Measurements from ENCODE around the gene HPSE. TPM values are rescaled to one million over a fixed set of nuclear protein-coding genes. Genes with fewer than 3 reads are reported as not detected.

The HPSE gene
- total RNA-seq, 4 donors from 2014 or later: 0.42 to 1.5 (median 0.88) TPM

DNA sequence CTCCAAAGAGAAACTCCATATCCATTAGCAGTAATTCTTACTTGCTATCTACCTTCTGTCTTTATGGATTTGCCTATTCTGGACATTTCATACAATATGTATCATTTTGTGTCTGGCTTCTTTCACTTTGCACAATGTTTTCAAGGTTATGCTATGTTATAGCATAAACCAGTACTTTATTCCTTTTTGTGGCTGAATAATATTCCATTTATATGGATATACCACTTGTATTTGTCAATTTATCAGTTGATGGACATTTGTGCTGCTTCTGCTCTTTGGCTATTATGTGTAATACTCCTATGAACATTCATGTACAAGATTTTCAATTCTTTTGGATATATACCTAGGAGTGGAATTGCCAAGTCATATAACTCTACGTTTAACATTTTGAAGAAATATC is 18.9 kb upstream of the HPSE start:
- TF ChIP-seq CTCF (IDR thresholded peaks at IDR 0.05): no peak
- no peak for TF ChIP-seq POLR2A (IDR thresholded peaks at IDR 0.05; ENCODE audit: low read depth)
- TF ChIP-seq POLR2AphosphoS5 (IDR thresholded peaks at IDR 0.05): no peak
- TF ChIP-seq EP300 (IDR thresholded peaks at IDR 0.05): no peak
- peaks cover 0 to 7% (median 3%) of the 10 kb centered on the region in 4 donors for H3K4me1 ChIP-seq
- H3K9me3 ChIP-seq: peaks cover 0 to 11% (median 0%) of the 10 kb centered on the region in 4 donors
- DNase-seq (ENCODE audit: extremely low spot score): no peak
- no peak overlapping the region for H3K4me3 ChIP-seq
- H3K36me3 ChIP-seq: no peaks in the 10 kb centered on the region
- no peak overlapping the region for H3K27ac ChIP-seq (replicated peaks in 1 of 4)
- intact Hi-C loops (cut with DNase I): no loop called here
- 94% methylated on average over 1 of the region's 1 CpG for WGBS
- H3K27me3 ChIP-seq: no peaks in the 10 kb centered on the region

DNA sequence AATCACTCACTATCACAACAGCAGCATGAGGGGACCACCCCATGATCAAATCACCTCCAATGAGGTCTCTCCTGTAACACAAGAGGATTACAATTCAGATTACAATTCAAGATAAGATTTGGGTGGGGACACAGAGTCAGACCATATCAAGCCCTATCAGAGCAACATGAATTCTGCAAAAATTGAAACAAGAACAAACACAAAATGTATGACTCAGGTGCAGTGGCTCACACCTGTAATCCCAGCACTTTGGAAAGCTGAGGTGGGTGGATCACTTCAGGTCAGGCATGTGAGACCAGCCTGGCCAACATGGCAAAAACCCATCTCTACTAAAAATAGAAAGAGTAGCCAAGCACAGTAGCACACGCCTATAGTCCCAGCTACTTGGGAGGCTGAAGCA is 13.4 kb upstream of the HPSE start:
- no peak for DNase-seq (ENCODE audit: extremely low spot score)
- no peaks in the 10 kb centered on the region for H3K36me3 ChIP-seq
- no peak overlapping the region for H3K27ac ChIP-seq (replicated peaks in 1 of 4)
- WGBS: 83% methylated on average over 1 of the region's 1 CpG
- TF ChIP-seq EP300 (IDR thresholded peaks at IDR 0.05): no peak
- no peaks in the 10 kb centered on the region for H3K27me3 ChIP-seq
- no peak overlapping the region for H3K4me3 ChIP-seq
- no peaks in the 10 kb centered on the region for H3K9me3 ChIP-seq
- no peaks in the 10 kb centered on the region for H3K4me1 ChIP-seq
- intact Hi-C loops (cut with DNase I): no loop called here

DNA sequence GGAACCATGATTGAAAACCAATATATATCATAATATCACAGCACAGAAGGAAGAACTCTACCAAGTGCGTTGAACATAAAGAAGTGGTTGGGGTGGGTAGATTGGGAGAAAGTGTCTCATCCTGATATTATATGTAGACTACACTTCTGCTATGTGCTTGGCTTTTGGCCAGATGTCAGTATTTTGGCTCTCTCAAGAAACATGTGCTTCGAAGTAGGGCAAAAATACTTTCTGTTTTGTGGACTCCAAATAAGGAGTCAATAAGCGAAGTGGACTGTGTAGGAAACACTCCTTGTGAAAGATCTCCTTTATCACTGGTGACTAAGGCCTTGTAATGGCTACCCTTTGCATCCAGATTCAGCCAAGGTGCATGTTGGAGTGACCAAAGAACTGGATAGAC is 7.8 kb upstream of the HPSE start:
- no peak for DNase-seq (ENCODE audit: extremely low spot score)
- TF ChIP-seq POLR2A (IDR thresholded peaks at IDR 0.05; ENCODE audit: low read depth) (no peak), CTCF (IDR thresholded peaks at IDR 0.05) (no peak), EP300 (IDR thresholded peaks at IDR 0.05) (no peak), POLR2AphosphoS5 (IDR thresholded peaks at IDR 0.05) (no peak)
- Histone ChIP-seq H3K4me3 (no peak overlapping the region), H3K27me3 (peaks cover 0 to 14% (median 0%) of the 10 kb centered on the region in 4 donors), H3K27ac (replicated peaks in 1 of 4) (no peak overlapping the region), H3K9me3 (peaks cover 0 to 17% (median 5%) of the 10 kb centered on the region in 4 donors), H3K36me3 (no peaks in the 10 kb centered on the region), H3K4me1 (no peaks in the 10 kb centered on the region)
- WGBS: 62% methylated on average over 3 of the region's 3 CpGs
- intact Hi-C loops (cut with DNase I): no loop called here

DNA sequence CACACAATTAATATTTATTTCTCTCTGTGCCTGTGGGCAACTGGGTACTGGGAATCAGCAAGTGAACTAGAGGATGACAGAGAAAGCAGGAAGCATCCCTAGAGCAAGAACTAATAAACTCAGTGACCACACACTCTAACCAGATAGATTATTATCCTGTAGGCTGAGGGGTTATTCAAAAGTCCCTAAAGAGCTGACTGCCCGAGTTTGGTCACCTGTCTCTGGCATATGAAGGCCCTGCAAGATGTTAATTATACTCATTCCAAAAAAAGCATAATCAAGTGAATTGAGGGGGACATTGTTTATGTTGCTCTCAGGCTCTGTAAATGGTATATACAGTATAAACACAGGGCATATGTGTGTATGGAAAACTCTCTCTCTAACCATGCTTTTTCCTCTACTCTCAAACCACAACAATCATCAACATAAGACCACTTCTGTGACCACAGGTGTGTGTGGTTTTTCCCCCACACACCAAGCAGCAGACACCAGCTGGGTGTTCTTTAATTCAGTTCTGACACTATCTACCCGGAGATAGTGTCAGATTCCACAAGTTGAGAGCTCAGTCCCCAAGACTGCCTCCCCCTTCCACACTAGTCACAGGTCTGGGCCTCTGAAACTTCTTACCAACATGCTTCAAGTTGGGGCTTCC is 6.2 kb upstream of the HPSE start:
- Histone ChIP-seq H3K4me3 (no peak overlapping the region), H3K27me3 (peaks cover 0 to 30% (median 0%) of the 10 kb centered on the region in 4 donors), H3K27ac (replicated peaks in 1 of 4) (no peak overlapping the region), H3K9me3 (peaks cover 0 to 17% (median 5%) of the 10 kb centered on the region in 4 donors), H3K36me3 (no peaks in the 10 kb centered on the region), H3K4me1 (peaks cover 0 to under 1% (median 0%) of the 10 kb centered on the region in 4 donors)
- no peak for DNase-seq (ENCODE audit: extremely low spot score)
- intact Hi-C loops (cut with DNase I): no loop called here
- TF ChIP-seq POLR2A (IDR thresholded peaks at IDR 0.05; ENCODE audit: low read depth) (no peak), EP300 (IDR thresholded peaks at IDR 0.05) (no peak), CTCF (IDR thresholded peaks at IDR 0.05) (no peak), POLR2AphosphoS5 (IDR thresholded peaks at IDR 0.05) (no peak)
- WGBS: 23% methylated on average over 2 of the region's 2 CpGs

DNA sequence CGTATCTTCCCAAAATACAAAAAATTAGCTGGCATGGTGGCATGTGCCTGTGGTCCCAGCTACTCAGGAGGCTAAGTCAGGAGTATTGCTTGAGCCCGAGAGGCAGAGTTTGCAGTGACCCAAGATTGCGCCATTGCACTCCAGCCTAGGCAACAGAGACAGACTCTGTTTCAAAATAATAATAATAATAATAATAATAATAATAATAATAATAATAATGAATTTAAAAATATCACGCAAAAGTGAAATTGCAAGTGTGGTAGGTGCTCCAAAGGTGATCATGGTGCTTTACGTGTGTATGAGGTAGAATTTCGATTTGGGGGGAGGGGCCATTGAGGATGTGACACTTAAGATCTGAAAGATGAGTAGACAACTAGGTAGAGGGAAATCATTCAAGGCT is 4.9 kb upstream of the HPSE start:
- Histone ChIP-seq H3K27ac (replicated peaks in 1 of 4) (no peak overlapping the region), H3K4me1 (peaks cover 7 to 12% (median 12%) of the 10 kb centered on the region in 4 donors), H3K9me3 (peaks cover 0 to 17% (median 5%) of the 10 kb centered on the region in 4 donors), H3K27me3 (peaks cover 0 to 42% (median 0%) of the 10 kb centered on the region in 4 donors), H3K4me3 (no peak overlapping the region), H3K36me3 (no peaks in the 10 kb centered on the region)
- TF ChIP-seq EP300 (IDR thresholded peaks at IDR 0.05) (no peak), POLR2AphosphoS5 (IDR thresholded peaks at IDR 0.05) (no peak), CTCF (IDR thresholded peaks at IDR 0.05) (no peak), POLR2A (IDR thresholded peaks at IDR 0.05; ENCODE audit: low read depth) (no peak)
- intact Hi-C loops (cut with DNase I): no loop called here
- WGBS: 91% methylated on average over 6 of the region's 6 CpGs
- no peak for DNase-seq (ENCODE audit: extremely low spot score)
